Spleen (tissue), 7 donors: Measurements from ENCODE around the gene SCN4A.

Source experiments
- CTCF ChIP-seq, 11 experiments: fragments of 200-600 bp in 7 of 11; fragments of 450-650 bp in 4 of 11; sonication (generic) in 4 of 11; IDR thresholded peaks in 8 of 11; conservative IDR thresholded peaks in 3 of 11; 1 replicate in 7 of 11; 2 replicates in 4 of 11; pipeline versions ENCODE4 v1.4.0 to v1.8.0; 2016 to 2021; ENCODE audit warnings: antibody characterized with exemption in 11 of 11, inconsistent platforms in 4 of 11, mild to moderate bottlenecking in 1 of 11
- POLR2A ChIP-seq, 3 donors: fragments of 450-650 bp; IDR thresholded peaks; one replicate each; pipeline ENCODE4 v1.5.1; 2017; ENCODE audit warnings: antibody characterized with exemption in 3 of 3, mild to moderate bottlenecking in 1 of 3
- donor health status: DM: no; HTN: no; CAD: no; lungs with moderate emphysema.
- donor health status: DM: no; HTN: no; CAD: no.
- donor health status: DM: no; HTN: no; CAD: no.

GRCh38 chr17:63998050-63998720 lies 25.5 kb upstream of the SCN4A start, which contains the start of gene PRR29:
- TF ChIP-seq CTCF (IDR thresholded peaks at IDR 0.05 in 8 of 11, conservative IDR thresholded peaks at IDR 0.05 in 3 of 11) = peak in 1 of 11 experiments; percentile 5
- TF ChIP-seq POLR2A (IDR thresholded peaks at IDR 0.05) = no peak
